HepG2 (cell line): ENCODE data around the gene CHCHD1. TPM values are rescaled to one million over a fixed set of nuclear protein-coding genes. Genes with fewer than 3 reads are reported as not detected.

Experiments used
- ARID5B ChIP-seq: IDR thresholded peaks from 2 replicates; pipeline ENCODE4 v1.4.0; 2020; ENCODE audit warnings: mild to moderate bottlenecking, missing genetic modification reagents
- ATRX ChIP-seq: sonication (generic); formaldehyde crosslinking; IDR thresholded peaks from 2 replicates; pipeline ENCODE4 v1.4.0; 2020; ENCODE audit warnings: missing genetic modification reagents, borderline replicate concordance
- CCAR2 ChIP-seq: fragments of 200-400 bp; formaldehyde crosslinking; optimal IDR thresholded peaks from 2 replicates; pipeline ENCODE3; 2018; ENCODE audit warnings: low read depth, mild to moderate bottlenecking, low read length, moderate library complexity
- HNRNPUL1 ChIP-seq: fragments of 200-400 bp; formaldehyde crosslinking; IDR thresholded peaks from 2 replicates; pipeline ENCODE4 v1.6.1; 2017; ENCODE audit warnings: low read depth, mild to moderate bottlenecking, low read length, moderate library complexity
- JUND ChIP-seq: sonication (generic); formaldehyde crosslinking; IDR thresholded peaks from 2 replicates; pipeline ENCODE4 v1.8.0; 2022; ENCODE audit warnings: mild to moderate bottlenecking, missing genetic modification reagents
- PRDM4 ChIP-seq: sonication (generic); formaldehyde crosslinking; IDR thresholded peaks from 2 replicates; pipeline ENCODE4 v1.9.0; 2021; ENCODE audit warnings: missing genetic modification reagents, borderline replicate concordance
- SRSF1 ChIP-seq: fragments of 200-400 bp; formaldehyde crosslinking; optimal IDR thresholded peaks from 2 replicates; pipeline ENCODE3; 2017; ENCODE audit warnings: mild to moderate bottlenecking, low read depth, low read length, moderate library complexity
- TCF7 ChIP-seq: sonication (generic); IDR thresholded peaks from 2 replicates; pipeline ENCODE4 v1.6.1; 2016; ENCODE audit warnings: antibody characterized with exemption, low read depth
- ZBTB1 ChIP-seq: sonication (generic); formaldehyde crosslinking; IDR thresholded peaks from 2 replicates; pipeline ENCODE4 v1.4.0; 2020; ENCODE audit warnings: missing genetic modification reagents, borderline replicate concordance
- ZNF557 ChIP-seq: sonication (generic); formaldehyde crosslinking; IDR thresholded peaks from 2 replicates; pipeline ENCODE4 v1.4.0; 2020; ENCODE audit warnings: missing genetic modification reagents
- ZNF614 ChIP-seq: IDR thresholded peaks from 2 replicates; pipeline ENCODE4 v1.6.1; 2018; ENCODE audit warnings: missing biosample characterization, missing genetic modification reagents, inconsistent platforms, borderline replicate concordance
- ZNF749 ChIP-seq: sonication (generic); formaldehyde crosslinking; IDR thresholded peaks from 2 replicates; pipeline ENCODE4 v1.8.0; 2022; ENCODE audit warnings: mild to moderate bottlenecking, missing genetic modification reagents, moderate library complexity, borderline replicate concordance
- ZSCAN31 ChIP-seq: sonication (generic); formaldehyde crosslinking; IDR thresholded peaks from 2 replicates; pipeline ENCODE4 v1.5.0; 2020; ENCODE audit warnings: low read depth, mild to moderate bottlenecking, missing genetic modification reagents
- polyA plus RNA-seq, 8 experiments: library from polyadenylated mRNA; depleted of rRNA in 3 of 8; stranded (reverse) in 7 of 8; unstranded in 1 of 8; fragments of >200 nt; fragmentation: Illumina TruSeq in 4 of 8; extraction: Trizol in 4 of 8; gene quantifications; 2 replicates each; pipeline versions ENCODE4 v1.2.1 to v1.2.3, GENCODE V29; 2011 to 2016; ENCODE audit warnings: low read depth in 4 of 8, missing spikeins in 1 of 8, mixed read lengths in 1 of 8; ENCODE audit not compliant: insufficient read depth in 1 of 8
- total RNA-seq, 5 experiments: library from RNA; depleted of rRNA; stranded (reverse); fragments of >200 nt; fragmentation: Illumina TruSeq; extraction: Trizol; gene quantifications; 2 replicates each; pipeline ENCODE4 v1.2.3, GENCODE V29; 2016; ENCODE audit warnings: low read depth in 1 of 5
- TF ChIP-seq, protein P1 (sequence below): sonication (generic); formaldehyde crosslinking; IDR thresholded peaks from 2 replicates; pipeline ENCODE4 v1.5.0; 2020; ENCODE audit warnings: missing genetic modification reagents
- TF ChIP-seq, protein P2 (sequence below): sonication (generic); formaldehyde crosslinking; conservative IDR thresholded peaks from 2 replicates; pipeline ENCODE4 v1.4.0; 2020; ENCODE audit warnings: missing genetic modification reagents

The CHCHD1 gene
- total and polyA plus RNA-seq, 2 of the 13 experiments (the other 11 are each of a cell fraction or from before 2014, with no cell fraction given), result 36.9 to 71.2 TPM

- TF ChIP-seq JUND (CRISPR knock-in tag), result no peak
- TF ChIP-seq HNRNPUL1, result no peak
- no peak for TF ChIP-seq PRDM4 (CRISPR knock-in tag)
- no peak for TF ChIP-seq ATRX
- TF ChIP-seq ZBTB1 (CRISPR knock-in tag), result no peak
- no peak for TF ChIP-seq TCF7
- 0 out of 2 replicates have a peak, but pooled peaks have one; percentile 31 for TF ChIP-seq ZNF614 (CRISPR knock-in tag)
- no peak for TF ChIP-seq ZNF557
- no peak for TF ChIP-seq ZNF749 (CRISPR knock-in tag)
- no peak for TF ChIP-seq ARID5B
- TF ChIP-seq, protein P1, sequence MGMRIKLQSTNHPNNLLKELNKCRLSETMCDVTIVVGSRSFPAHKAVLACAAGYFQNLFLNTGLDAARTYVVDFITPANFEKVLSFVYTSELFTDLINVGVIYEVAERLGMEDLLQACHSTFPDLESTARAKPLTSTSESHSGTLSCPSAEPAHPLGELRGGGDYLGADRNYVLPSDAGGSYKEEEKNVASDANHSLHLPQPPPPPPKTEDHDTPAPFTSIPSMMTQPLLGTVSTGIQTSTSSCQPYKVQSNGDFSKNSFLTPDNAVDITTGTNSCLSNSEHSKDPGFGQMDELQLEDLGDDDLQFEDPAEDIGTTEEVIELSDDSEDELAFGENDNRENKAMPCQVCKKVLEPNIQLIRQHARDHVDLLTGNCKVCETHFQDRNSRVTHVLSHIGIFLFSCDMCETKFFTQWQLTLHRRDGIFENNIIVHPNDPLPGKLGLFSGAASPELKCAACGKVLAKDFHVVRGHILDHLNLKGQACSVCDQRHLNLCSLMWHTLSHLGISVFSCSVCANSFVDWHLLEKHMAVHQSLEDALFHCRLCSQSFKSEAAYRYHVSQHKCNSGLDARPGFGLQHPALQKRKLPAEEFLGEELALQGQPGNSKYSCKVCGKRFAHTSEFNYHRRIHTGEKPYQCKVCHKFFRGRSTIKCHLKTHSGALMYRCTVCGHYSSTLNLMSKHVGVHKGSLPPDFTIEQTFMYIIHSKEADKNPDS (CRISPR knock-in tag), result no peak
- TF ChIP-seq SRSF1, result peak; percentile 96
- TF ChIP-seq CCAR2, result peak; percentile 55
- TF ChIP-seq, protein P2, sequence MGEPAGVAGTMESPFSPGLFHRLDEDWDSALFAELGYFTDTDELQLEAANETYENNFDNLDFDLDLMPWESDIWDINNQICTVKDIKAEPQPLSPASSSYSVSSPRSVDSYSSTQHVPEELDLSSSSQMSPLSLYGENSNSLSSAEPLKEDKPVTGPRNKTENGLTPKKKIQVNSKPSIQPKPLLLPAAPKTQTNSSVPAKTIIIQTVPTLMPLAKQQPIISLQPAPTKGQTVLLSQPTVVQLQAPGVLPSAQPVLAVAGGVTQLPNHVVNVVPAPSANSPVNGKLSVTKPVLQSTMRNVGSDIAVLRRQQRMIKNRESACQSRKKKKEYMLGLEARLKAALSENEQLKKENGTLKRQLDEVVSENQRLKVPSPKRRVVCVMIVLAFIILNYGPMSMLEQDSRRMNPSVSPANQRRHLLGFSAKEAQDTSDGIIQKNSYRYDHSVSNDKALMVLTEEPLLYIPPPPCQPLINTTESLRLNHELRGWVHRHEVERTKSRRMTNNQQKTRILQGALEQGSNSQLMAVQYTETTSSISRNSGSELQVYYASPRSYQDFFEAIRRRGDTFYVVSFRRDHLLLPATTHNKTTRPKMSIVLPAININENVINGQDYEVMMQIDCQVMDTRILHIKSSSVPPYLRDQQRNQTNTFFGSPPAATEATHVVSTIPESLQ, result no peak
- TF ChIP-seq ZSCAN31 (CRISPR knock-in tag), result no peak; the same call in 1 of the 2 replicates
Measured at GRCh38 chr10:73743905-73744663, 37.8 kb upstream of the CHCHD1 start, which contains the start of gene SEC24C (continued).
